Breast epithelium (tissue), 3 donors: ENCODE results near the gene C6orf58.

ENCODE experiments used
- CTCF ChIP-seq, 3 donors: fragments of 450-650 bp; IDR thresholded peaks; one replicate each; pipeline ENCODE4 v1.5.1; 2016 to 2017; ENCODE audit warnings: antibody characterized with exemption in 3 of 3, mild to moderate bottlenecking in 3 of 3, moderate library complexity in 3 of 3
- POLR2AphosphoS5 ChIP-seq, 3 donors: sonication (generic); formaldehyde crosslinking; IDR thresholded peaks; one replicate each; pipeline ENCODE4 v1.6.1; 2017; ENCODE audit warnings: antibody characterized with exemption in 3 of 3

DNA sequence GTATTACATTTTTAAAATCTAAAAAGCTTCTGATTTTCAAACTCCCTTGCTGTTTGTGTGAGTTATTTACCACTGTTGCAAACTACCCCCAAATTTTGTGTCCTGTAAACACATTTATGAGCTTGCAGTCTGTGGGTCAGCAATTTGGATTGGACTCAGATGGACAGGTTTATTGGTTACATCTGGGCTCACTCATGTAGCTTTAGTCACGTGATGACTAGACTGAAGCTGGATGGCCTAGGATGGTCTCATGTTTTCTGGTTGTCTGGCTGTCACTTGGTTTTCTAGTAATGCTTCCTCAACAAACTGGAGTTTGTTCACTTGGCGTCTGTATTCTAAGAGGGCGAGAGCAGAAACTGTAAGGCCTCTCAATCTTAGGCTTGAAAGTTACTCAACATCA lies 12.2 kb upstream of the C6orf58 start:
- TF ChIP-seq POLR2AphosphoS5 (IDR thresholded peaks at IDR 0.05) = no peak
- TF ChIP-seq CTCF (IDR thresholded peaks at IDR 0.05) = no peak
